Common myeloid progenitor, CD34-positive (primary cell): ENCODE results near the gene PSMG1.
A peak's percentile ranks its signal among the peaks of the same experiment; 100 is the strongest.
"Not testable (repeated sequence)": the region's sequence is repeated elsewhere in the genome, so short reads cannot be mapped to it uniquely, and the experiment has no call there.

Experiments
- CTCF ChIA-PET: fragments of 350-600 bp; sonication (Branson Sonifier 250); formaldehyde crosslinking; loops from one replicate; lab custom pipeline; 2021; ENCODE audit warnings: antibody characterized with exemption; lab: Charles Lee
- POLR2A ChIA-PET: fragments of 350-600 bp; sonication (Branson Sonifier 250); formaldehyde crosslinking; loops from one replicate; lab custom pipeline; 2021; ENCODE audit warnings: antibody characterized with exemption; lab: Charles Lee
- DNase-seq, 3 donors: peaks; one replicate each; pipeline versions ENCODE4 v3.0.0 to v3.0.0-alpha.2; 2013
- H3K27ac ChIP-seq, 2 experiments: 1 replicate in 1 of 2; 2 replicates in 1 of 2; pipeline ENCODE4 v1.7.0; 2013; ENCODE audit warnings: inconsistent platforms in 2 of 2, low read length in 2 of 2, mild to moderate bottlenecking in 2 of 2, low read depth in 1 of 2, moderate library complexity in 1 of 2; ENCODE audit not compliant: severe bottlenecking in 2 of 2, insufficient read depth in 1 of 2, poor library complexity in 1 of 2
- H3K27me3 ChIP-seq, 5 experiments: replicated peaks in 2 of 5; 1 replicate in 3 of 5; 2 replicates in 2 of 5; pipeline versions ENCODE4 v1.6.1 to v1.7.0; 2013; ENCODE audit warnings: low read length in 4 of 5, mild to moderate bottlenecking in 2 of 5, moderate library complexity in 2 of 5, inconsistent platforms in 1 of 5; ENCODE audit not compliant: insufficient read depth in 5 of 5, control insufficient read depth in 4 of 5
- H3K36me3 ChIP-seq, 4 experiments: 1 replicate in 2 of 4; 2 replicates in 2 of 4; pipeline versions ENCODE4 v1.6.1 to v1.7.0; 2013; ENCODE audit warnings: low read length in 3 of 4, control low read depth in 1 of 4, mild to moderate bottlenecking in 1 of 4; ENCODE audit not compliant: control insufficient read depth in 4 of 4, insufficient read depth in 4 of 4
- H3K4me1 ChIP-seq, 4 experiments: 1 replicate in 3 of 4; 2 replicates in 1 of 4; pipeline versions ENCODE4 v1.6.1 to v1.7.1; 2013; ENCODE audit warnings: low read length in 3 of 4, mild to moderate bottlenecking in 3 of 4, control low read depth in 1 of 4, inconsistent platforms in 1 of 4, moderate library complexity in 1 of 4; ENCODE audit not compliant: control insufficient read depth in 4 of 4, insufficient read depth in 4 of 4; ENCODE audit errors: control extremely low read depth in 1 of 4
- H3K4me3 ChIP-seq, 7 experiments: 1 replicate in 4 of 7; 2 replicates in 3 of 7; pipeline versions ENCODE4 v1.5.1 to v1.7.0; 2013; ENCODE audit warnings: mild to moderate bottlenecking in 7 of 7, low read length in 6 of 7, moderate library complexity in 6 of 7, inconsistent platforms in 2 of 7, low read depth in 2 of 7, control low read depth in 1 of 7; ENCODE audit not compliant: insufficient read depth in 4 of 7, control insufficient read depth in 1 of 7; ENCODE audit errors: extremely low read depth in 1 of 7
- H3K9me3 ChIP-seq, 5 experiments: 1 replicate in 4 of 5; 2 replicates in 1 of 5; pipeline versions ENCODE4 v1.6.1 to v1.7.1; 2013; ENCODE audit warnings: low read length in 4 of 5, mild to moderate bottlenecking in 2 of 5, inconsistent platforms in 1 of 5, low read depth in 1 of 5, moderate library complexity in 1 of 5; ENCODE audit not compliant: control insufficient read depth in 4 of 5, insufficient read depth in 2 of 5; ENCODE audit errors: control extremely low read depth in 1 of 5
- WGBS: methylation state at CpG from one replicate; pipeline ENCODE4 v1.1.5; 2013; ENCODE audit not compliant: insufficient coverage; 5-methylcytosine and 5-hydroxymethylcytosine counted together

The PSMG1 gene

GRCh38 chr21:39141502-39141901, 41.7 kb downstream of the PSMG1 start:
- Histone ChIP-seq H3K27ac (no peak overlapping the region), H3K4me3 (no peak overlapping the region), H3K27me3 (no peaks in the 10 kb centered on the region), H3K4me1 (peaks cover 0 to 14% (median under 1%) of the 10 kb centered on the region in 4 experiments), H3K36me3 (no peaks in the 10 kb centered on the region), H3K9me3 (peaks cover 3 to 22% (median 5%) of the 10 kb centered on the region in 5 experiments)
- 100% methylated on average over 2 of the region's 3 CpGs for WGBS
- CTCF ChIA-PET, result interaction anchor here (0.8 to 2.7 kb wide), 2 partner anchors 47 to 472 kb away, joined by 3 to 10 read pairs; no protein-coding TSS in a partner anchor
- POLR2A ChIA-PET, result no interaction called here
- peak in 1 of 3 donors; percentile 18 for DNase-seq

GRCh38 chr21:39137248-39138178, 45.7 kb downstream of the PSMG1 start:
- 88% methylated on average over 14 of the region's 14 CpGs for WGBS
- Histone ChIP-seq H3K9me3 (peaks cover 0 to 5% (median 0%) of the 10 kb centered on the region in 5 experiments), H3K4me1 (peaks cover 0 to 29% (median 5%) of the 10 kb centered on the region in 4 experiments), H3K27ac (no peak overlapping the region), H3K27me3 (no peaks in the 10 kb centered on the region), H3K36me3 (no peaks in the 10 kb centered on the region), H3K4me3 (no peak overlapping the region)
- peak in 1 of 3 donors; percentile 28 for DNase-seq
- CTCF ChIA-PET, result interaction anchor here (0.6 to 4.1 kb wide), 33 partner anchors 10 to 978 kb away, joined by 3 to 35 read pairs (median 5); partner anchors contain the start of gene ETS2
- POLR2A ChIA-PET, result no interaction called here

GRCh38 chr21:39136711-39137110, 46.5 kb downstream of the PSMG1 start:
- POLR2A ChIA-PET, result no interaction called here
- peaks cover 0 to 29% (median 5%) of the 10 kb centered on the region in 4 experiments for H3K4me1 ChIP-seq
- WGBS, result 100% methylated on average over 4 of the region's 5 CpGs

GRCh38 chr21:39136138-39136537, 47.1 kb downstream of the PSMG1 start:
- H3K36me3 ChIP-seq, H3K9me3 ChIP-seq, POLR2A ChIA-PET, H3K4me3 ChIP-seq, H3K27me3 ChIP-seq, H3K27ac ChIP-seq: not testable (repeated sequence)
- peaks cover 0 to 29% (median 5%) of the 10 kb centered on the region in 4 experiments for H3K4me1 ChIP-seq
- 20% methylated on average over 1 of the region's 8 CpGs for WGBS
- DNase-seq, result peak; percentile 65 to 85 (median 84)
- CTCF ChIA-PET, result interaction anchor here (0.8 to 4.7 kb wide), 10 partner anchors 9 to 633 kb away, joined by 3 to 35 read pairs (median 10); no protein-coding TSS in a partner anchor

More at GRCh38 chr21:39136711-39137110, 46.5 kb downstream of the PSMG1 start:
- CTCF ChIA-PET, result interaction anchor here (0.7 to 4.1 kb wide), 18 partner anchors 8 to 638 kb away, joined by 3 to 35 read pairs (median 6); partner anchors contain the start of gene ETS2
- no peaks in the 10 kb centered on the region for H3K27me3 ChIP-seq
- no peaks in the 10 kb centered on the region for H3K9me3 ChIP-seq
- no peaks in the 10 kb centered on the region for H3K36me3 ChIP-seq
- no peak for DNase-seq
- no peak overlapping the region for H3K27ac ChIP-seq
- no peak overlapping the region for H3K4me3 ChIP-seq

- DNase-seq, result no peak
- peaks cover 0 to 29% (median 5%) of the 10 kb centered on the region in 4 experiments for H3K4me1 ChIP-seq
- POLR2A ChIA-PET, result no interaction called here
- H3K27ac ChIP-seq, result no peak overlapping the region
- H3K36me3 ChIP-seq, result no peaks in the 10 kb centered on the region
- no peaks in the 10 kb centered on the region for H3K27me3 ChIP-seq
- H3K4me3 ChIP-seq, result no peak overlapping the region
- WGBS, result 91% methylated on average over 15 of the region's 15 CpGs
- peaks cover 0 to 10% (median 0%) of the 10 kb centered on the region in 5 experiments for H3K9me3 ChIP-seq
- CTCF ChIA-PET, result interaction anchor here (1.2 to 4.7 kb wide), 4 partner anchors 38 to 686 kb away, joined by 3 to 19 read pairs (median 8); no protein-coding TSS in a partner anchor
Observed at GRCh38 chr21:39134288-39134810, 48.9 kb downstream of the PSMG1 start.

DNA sequence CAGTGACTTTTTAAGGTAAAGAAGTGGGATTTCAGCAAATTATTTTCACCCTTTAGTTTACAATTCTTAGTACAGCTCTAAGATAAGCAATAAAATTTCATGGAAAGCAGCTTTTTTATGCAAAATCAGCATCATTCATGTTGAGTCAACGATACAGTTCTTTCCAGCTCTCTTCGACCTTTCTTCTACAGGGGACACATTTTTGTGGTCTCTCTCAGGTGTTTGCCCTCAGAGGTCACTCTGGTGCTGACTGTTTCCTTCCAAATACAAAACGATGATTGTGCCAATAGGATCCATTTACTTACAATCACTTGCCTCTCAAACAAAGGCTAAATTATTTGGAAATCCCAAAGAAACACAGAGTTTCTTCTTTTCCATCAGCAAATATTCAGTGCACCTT, 51.0 kb downstream of the PSMG1 start:
- Histone ChIP-seq H3K9me3 (peaks cover 0 to 10% (median 0%) of the 10 kb centered on the region in 5 experiments), H3K36me3 (no peaks in the 10 kb centered on the region), H3K4me1 (peaks cover 0 to 23% (median 5%) of the 10 kb centered on the region in 4 experiments), H3K4me3 (no peak overlapping the region), H3K27ac (no peak overlapping the region), H3K27me3 (no peaks in the 10 kb centered on the region)
- no peak for DNase-seq
- POLR2A ChIA-PET, result no interaction called here
- CTCF ChIA-PET, result interaction anchor here (0.6 to 4.7 kb wide), 9 partner anchors 9 to 622 kb away, joined by 3 to 19 read pairs (median 3); no protein-coding TSS in a partner anchor
- 100% methylated on average over 3 of the region's 3 CpGs for WGBS
